ENCODE measurements around the gene LTO1. TPM values are rescaled to one million over a fixed set of nuclear protein-coding genes. Genes with fewer than 3 reads are reported as not detected.

LTO1 gene
- total RNA-seq, 1 experiment from 2014 or later, result 25.3 TPM

DNA sequence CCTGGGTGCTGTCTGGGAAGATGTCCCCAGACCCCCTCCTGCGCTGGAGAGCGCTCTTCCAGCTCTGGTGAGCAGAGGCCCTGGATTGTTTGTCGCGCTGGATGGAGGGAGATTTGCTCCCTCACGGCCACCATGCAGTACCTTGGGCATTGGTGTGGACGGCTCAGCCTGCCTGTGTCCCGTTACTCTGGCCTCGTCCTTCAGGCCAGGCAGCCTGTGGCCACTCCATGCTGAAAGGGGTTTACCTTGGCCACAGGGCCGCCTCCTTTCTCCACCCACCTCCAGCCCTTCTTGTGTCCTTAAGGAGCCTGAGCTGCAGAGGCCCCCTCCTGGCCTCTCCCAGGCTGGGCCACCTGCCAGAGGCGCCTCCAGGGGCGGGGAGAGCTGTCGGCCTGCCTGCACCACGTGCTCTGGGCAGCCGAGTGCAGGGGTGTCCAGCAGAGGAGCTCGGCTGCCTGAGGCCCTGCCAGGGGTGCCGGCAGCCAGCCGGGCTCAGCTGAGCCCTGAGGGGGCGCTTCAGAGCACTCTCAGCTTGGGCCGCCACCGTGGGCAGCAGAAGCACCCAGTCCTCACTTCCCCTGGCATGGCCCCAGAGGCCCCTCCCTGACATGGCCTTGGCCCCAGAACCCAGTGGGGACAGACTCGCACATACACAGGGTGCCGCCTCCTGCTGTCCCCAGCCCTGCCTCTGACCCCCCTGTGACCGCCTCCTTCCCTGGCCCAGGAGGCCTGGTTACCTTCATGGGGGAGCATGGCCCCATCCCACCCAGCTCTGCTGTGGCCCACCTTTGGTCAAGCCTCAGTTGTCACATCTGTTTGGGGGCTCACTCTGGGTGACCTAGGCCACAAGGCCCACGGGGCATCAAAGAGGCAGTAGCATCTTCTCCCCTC is 30.8 kb downstream of the LTO1 start:
- no peak overlapping the region for H3K56ac ChIP-seq (ENCODE audit: insufficient read length, low read depth, low read length)
- no peak overlapping the region for H2BK15ac ChIP-seq (ENCODE audit: low read depth, low read length)
- no peak overlapping the region for H2BK120ac ChIP-seq (ENCODE audit: low read depth, low read length, poor library complexity, severe bottlenecking)
- no peaks in the 10 kb centered on the region for H4K20me1 ChIP-seq (ENCODE audit: control insufficient read depth, insufficient read depth, insufficient read length)
- H2BK20ac ChIP-seq (ENCODE audit: low read depth, low read length, poor library complexity, severe bottlenecking), result no peak overlapping the region
- H2BK12ac ChIP-seq (ENCODE audit: insufficient read length, low read depth, low read length), result no peak overlapping the region
- H3K23ac ChIP-seq (ENCODE audit: insufficient read length, low read depth, low read length), result no peak overlapping the region
- H3K4ac ChIP-seq (ENCODE audit: low read depth, low read length), result no peak overlapping the region; the same call in 1 of the 2 replicates
- no peaks in the 10 kb centered on the region for H3K9me3 Mint-ChIP-seq
- no peak overlapping the region for H3K18ac ChIP-seq (ENCODE audit: insufficient read length, low read depth, low read length)
- H3K4me2 ChIP-seq (ENCODE audit: insufficient read depth, insufficient read length, low read length), result no peak overlapping the region
- peaks cover 8% of the 10 kb centered on the region for H3K23me2 ChIP-seq (ENCODE audit: insufficient read length, low read depth, low read length, poor library complexity, severe bottlenecking)
- WGBS (ENCODE audit: extremely low coverage, insufficient read length, low lambda C conversion rate), result no CpG with 5 or more reads among the region's 24 CpGs
- no peak overlapping the region for H2BK5ac ChIP-seq (ENCODE audit: insufficient read length, low read length)
- H3K27me3 ChIP-seq (ENCODE audit: insufficient read depth, low read length), result no peaks in the 10 kb centered on the region
- TF ChIP-seq, protein P1, sequence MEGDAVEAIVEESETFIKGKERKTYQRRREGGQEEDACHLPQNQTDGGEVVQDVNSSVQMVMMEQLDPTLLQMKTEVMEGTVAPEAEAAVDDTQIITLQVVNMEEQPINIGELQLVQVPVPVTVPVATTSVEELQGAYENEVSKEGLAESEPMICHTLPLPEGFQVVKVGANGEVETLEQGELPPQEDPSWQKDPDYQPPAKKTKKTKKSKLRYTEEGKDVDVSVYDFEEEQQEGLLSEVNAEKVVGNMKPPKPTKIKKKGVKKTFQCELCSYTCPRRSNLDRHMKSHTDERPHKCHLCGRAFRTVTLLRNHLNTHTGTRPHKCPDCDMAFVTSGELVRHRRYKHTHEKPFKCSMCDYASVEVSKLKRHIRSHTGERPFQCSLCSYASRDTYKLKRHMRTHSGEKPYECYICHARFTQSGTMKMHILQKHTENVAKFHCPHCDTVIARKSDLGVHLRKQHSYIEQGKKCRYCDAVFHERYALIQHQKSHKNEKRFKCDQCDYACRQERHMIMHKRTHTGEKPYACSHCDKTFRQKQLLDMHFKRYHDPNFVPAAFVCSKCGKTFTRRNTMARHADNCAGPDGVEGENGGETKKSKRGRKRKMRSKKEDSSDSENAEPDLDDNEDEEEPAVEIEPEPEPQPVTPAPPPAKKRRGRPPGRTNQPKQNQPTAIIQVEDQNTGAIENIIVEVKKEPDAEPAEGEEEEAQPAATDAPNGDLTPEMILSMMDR (conservative IDR thresholded peaks at IDR 0.05), result peak; percentile 18; the same call in 1 of the 3 replicates
- H2AFZ ChIP-seq (ENCODE audit: low read length), result no peak overlapping the region
- peaks cover 11 to 59% (median 38%) of the 10 kb centered on the region in 3 experiments; a peak in 6 of 7 replicates for H3K36me3 Mint-ChIP-seq (ENCODE audit: insufficient read depth in 1 of 3, low read depth in 3 of 3)
- no peak overlapping the region for H4K8ac ChIP-seq (replicated peaks; ENCODE audit: insufficient read length, low read depth, low read length)
- peak overlapping the region; percentile 57 to 71; a peak in 4 of 5 replicates for H3K4me3 Mint-ChIP-seq
- H3T11ph ChIP-seq (ENCODE audit: low read length), result no peak overlapping the region
- H3K79me2 ChIP-seq (ENCODE audit: insufficient read depth, low read length), result no peaks in the 10 kb centered on the region
- H3K27ac ChIP-seq (ENCODE audit: insufficient read length, low read depth, low read length), result no peak overlapping the region
- no peaks in the 10 kb centered on the region for H3K9me3 ChIP-seq (ENCODE audit: control insufficient read depth, low read depth, low read length)
- no peak overlapping the region for H2AK5ac ChIP-seq (ENCODE audit: insufficient read length, low read length)
- H4K91ac ChIP-seq (ENCODE audit: insufficient read length, low read depth, low read length), result no peak overlapping the region
- H3K4me1 Mint-ChIP-seq, result peaks cover 12 to 17% of the 10 kb centered on the region in 2 experiments
- H3K79me1 ChIP-seq (ENCODE audit: insufficient read depth, low read depth, low read length, poor library complexity, severe bottlenecking), result peaks cover 3% of the 10 kb centered on the region
- H3K27ac Mint-ChIP-seq, result no peak overlapping the region
- H3K4me1 ChIP-seq (ENCODE audit: insufficient read depth, low read length), result no peaks in the 10 kb centered on the region
- no peak overlapping the region for H3K9ac ChIP-seq (ENCODE audit: extremely low read depth, insufficient read length, low read length)
- no peak for DNase-seq
- no peaks in the 10 kb centered on the region for H3K27me3 Mint-ChIP-seq (ENCODE audit: low read depth)
- no peak overlapping the region for H4K5ac ChIP-seq (ENCODE audit: insufficient read length, low read depth, low read length)
- no peak overlapping the region for H3K14ac ChIP-seq (ENCODE audit: insufficient read depth, low read length)
